Colon (tissue), 2 donors: Measurements from ENCODE around the gene MGAT3.

Source experiments
- FAIRE-seq: peaks from 2 replicates; lab custom pipeline; 2012; peaks lifted over from hg19 to GRCh38; lab: Jason Lieb, UNC
- donor health status: control.
- donor health status: control.

MGAT3 gene

GRCh38 chr22:39450258-39450955, 6.4 kb upstream of the MGAT3 start:
- FAIRE-seq, result no peak

- no peak for FAIRE-seq
Observed at GRCh38 chr22:39452740-39453040, 4.1 kb upstream of the MGAT3 start.

DNA sequence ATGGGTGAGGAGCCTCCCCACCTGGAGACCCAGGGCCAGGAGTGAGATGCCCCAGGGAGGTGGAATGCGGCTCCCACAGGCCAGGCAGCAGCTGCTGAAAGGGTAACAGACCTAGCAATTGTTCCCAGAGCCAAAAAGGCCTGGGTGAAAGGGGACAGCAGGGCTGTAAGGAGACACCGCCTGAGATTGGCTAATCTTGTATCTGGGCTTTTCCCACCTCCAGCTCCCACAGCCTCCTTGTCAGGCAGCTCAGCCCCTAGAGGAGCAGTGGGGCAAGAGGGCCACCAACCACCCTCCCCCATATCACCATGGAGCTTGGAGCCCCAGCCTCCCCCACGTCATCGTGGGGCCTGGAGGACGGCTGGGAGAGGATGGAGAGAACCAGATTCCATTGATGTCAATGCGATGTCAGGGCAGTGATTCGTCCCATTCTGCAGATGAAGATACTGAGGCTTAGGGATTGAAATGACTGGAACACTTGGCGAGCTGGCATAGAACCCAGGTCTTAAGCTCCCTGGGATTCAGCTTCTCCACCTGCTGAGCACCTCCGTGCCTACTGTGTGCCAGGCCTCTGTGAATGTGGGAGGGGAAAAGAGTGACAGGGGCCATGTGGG, 2.9 kb upstream of the MGAT3 start:
- FAIRE-seq, result no peak

GRCh38 chr22:39454385-39454871, 2.4 kb upstream of the MGAT3 start:
- FAIRE-seq, result no peak

DNA sequence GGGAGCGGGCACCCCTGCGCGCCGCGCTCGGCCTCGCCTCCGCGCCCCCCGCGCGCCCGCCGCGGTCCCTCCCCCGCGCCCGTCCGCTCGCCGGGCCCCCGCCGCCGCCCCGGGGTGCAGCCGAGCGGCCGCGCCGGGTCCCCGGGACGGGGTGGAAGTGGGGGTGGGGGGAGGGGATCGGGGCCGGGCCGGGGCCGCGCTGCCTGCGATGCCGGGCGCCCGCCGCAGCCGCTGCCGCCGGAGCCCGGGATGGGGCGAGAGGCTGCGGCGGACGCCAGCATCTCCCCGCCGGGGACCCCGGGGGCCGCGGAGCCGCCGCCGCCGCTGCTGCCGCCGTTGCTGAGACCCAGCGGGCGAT, 365 bp downstream of the MGAT3 start:
- no peak for FAIRE-seq

GRCh38 chr22:39457556-39458443, 988 bp downstream of the MGAT3 start:
- no peak for FAIRE-seq

DNA sequence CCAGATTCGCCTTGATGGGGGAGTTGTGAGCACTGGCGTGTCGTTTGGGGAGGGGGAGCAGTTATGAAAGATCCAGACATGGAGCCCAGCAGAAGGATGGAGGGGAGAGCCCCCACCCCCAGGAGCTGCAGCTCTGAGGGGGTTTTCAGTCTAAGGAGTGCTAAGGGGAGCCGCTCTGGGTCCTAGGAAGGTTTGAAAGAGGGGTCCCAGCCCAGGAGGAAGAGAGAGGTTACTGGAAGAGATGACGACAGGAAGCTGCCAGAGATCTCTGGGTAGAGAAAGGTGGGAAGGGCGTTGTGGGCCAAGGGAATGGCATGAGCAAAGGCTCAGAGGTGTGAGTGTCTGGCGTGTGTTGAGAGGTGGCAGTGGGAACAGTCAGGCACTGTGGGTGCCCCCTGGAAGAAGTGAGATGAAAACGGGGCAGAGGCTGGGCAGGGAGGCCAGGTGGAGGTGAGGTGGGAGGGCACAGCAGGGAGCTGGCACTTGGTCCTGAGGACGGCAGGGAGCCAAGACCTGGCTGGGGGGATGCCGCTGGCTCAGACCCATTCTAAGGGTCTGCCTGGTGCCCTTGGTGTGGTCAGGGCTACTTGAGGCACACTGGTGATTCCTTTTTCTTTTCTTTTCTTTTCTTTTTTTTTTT, 1.8 kb downstream of the MGAT3 start:
- no peak for FAIRE-seq

GRCh38 chr22:39459681-39460080, 2.9 kb downstream of the MGAT3 start:
- no peak for FAIRE-seq

- no peak for FAIRE-seq
Observed at GRCh38 chr22:39462443-39463221, 5.8 kb downstream of the MGAT3 start.

- FAIRE-seq, result no peak
Observed at GRCh38 chr22:39463277-39463676, 6.5 kb downstream of the MGAT3 start.

DNA sequence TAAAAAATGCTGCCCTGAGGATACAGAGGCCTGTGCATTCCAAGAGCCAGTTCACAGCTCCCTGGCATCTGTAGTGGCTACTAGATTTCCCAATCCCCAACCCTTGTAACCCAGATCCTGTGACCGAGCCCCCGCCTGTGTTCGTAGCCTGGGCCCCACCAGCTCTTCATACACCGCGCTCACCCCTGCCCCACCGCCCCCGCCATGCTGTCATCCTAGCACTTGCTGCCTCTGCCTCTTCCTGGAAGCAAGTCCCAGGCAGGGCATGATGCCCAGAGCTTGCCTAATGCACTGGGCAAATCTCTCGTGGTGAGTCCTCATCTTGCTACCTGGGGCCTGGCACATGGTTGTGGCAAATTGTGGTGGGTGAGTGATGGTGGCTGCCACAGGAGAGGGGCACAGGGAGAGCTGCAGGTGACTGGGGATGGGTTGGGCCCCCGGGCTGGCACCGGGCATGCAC, 7.1 kb downstream of the MGAT3 start:
- FAIRE-seq, result no peak

- FAIRE-seq, result no peak
Observed at GRCh38 chr22:39466228-39467006, 9.6 kb downstream of the MGAT3 start.

DNA sequence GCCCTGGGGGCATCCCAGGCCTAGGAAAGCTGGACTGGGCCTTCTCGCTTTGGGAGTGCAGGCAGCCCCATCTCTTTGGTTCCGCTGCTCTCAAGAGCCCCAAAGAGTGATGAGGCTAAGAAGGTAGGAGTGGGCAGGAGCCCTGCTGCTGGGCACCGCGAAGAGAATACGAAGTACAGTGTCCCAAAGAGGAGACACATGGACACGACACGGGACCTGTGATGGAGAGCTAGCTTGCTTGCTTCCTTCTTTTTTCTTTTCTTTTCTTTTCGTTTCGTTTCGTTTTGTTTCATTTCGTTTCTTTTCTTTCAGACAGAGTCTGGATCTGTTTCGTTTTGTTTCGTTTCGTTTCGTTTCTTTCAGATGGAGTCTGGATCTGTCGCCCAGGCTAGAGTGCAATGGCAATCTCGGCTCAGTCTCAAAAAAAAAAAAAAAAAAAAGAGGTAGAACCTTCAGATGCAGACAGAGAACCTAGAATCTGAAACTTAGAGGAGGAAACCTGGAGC, 10.6 kb downstream of the MGAT3 start:
- no peak for FAIRE-seq

GRCh38 chr22:39468487-39469325, 11.9 kb downstream of the MGAT3 start:
- FAIRE-seq, result no peak

DNA sequence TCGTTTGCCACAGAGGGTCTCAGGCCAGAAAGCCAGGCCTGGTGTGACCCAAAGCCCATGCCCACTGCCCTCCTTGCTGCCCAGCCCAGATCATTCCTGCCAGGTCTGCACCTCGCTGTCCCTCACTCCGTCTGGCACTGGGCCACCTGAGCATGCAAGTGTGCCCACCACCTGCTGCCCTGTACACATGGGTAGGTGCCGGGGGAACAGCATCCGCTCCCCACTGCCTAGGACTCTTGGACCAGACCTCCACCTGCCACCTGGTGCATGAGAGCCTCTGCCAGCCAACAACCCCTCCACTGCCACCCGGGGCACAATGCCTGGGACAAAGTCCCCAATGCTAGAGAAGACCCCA, 12.5 kb downstream of the MGAT3 start:
- FAIRE-seq, result no peak

DNA sequence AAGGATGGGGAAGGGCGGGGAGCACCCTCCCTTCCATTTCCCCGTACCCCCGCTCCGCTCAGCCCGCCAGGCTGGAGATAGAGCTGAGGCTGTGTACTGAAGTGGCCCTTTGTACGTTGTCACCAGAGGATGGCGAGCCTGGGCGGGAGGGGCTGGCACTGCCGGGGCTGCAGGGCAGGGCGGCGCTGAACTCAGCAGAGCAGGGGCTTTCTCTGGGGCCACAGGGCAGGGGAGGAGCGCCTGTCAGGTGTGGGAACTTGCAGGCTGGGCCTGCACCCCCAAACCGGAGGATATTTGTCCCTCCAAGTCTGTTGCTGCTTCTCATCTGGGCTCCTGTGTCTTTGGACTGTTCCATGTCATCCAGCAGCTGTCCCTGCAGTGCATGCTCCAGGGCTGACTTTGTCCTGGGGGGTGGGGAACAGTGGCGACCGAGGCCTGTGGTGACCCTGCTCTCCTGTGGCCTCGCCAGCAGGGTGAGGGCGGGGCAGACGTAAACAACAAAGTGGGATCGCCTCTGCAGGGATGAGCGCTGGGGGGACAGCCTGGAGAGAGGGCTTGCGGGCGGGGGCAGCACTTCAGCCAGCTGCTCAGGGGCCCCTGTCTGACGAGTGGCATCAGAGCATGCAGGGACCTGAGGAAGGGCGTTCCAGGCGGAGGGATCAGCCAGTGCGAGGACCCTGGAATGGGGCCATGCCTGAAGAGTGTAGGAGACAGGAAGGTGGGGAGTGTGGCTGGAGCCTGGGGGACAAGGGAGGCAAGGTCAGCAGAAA, 13.1 kb downstream of the MGAT3 start:
- FAIRE-seq, result no peak

DNA sequence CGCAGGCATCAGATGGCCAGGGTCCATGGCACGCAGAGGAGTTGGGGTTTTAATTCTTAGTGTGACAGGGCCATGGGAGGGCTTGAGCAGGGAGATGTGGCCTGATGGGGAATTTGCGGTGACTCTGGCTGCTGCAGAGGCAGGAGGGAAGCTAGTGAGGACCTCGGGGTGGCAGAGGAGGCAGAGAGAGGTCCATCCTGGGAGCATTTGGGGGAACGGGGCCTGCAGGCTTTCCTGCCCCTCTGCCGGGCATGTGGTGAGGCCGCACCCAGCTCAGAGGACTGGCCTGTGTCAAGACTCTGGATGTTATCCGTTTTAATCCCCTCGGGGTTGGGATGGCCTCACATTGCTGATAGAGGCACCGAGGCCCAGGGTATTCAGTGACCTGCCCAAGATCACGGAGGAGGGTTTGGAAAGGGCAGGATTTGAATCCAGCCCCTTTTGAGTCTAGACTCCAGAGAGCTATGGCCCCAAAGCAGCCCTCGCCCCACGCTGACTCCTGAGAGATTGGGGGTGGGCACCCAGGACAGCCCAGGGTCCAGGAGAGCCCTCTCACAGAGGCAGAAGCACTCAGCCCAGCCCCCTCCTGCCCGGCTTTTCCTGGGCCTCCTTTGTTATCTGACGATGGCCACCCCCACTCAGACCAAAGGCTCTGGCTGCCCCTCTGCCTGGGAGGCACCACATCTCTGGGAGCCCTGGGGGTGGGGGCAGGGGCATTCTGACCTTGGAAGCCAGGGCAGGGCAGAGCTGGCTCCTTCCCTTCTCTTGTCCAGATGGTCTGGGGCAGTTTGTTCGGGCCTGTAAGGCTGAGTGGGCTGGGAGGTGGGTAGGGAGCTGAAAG, 13.9 kb downstream of the MGAT3 start:
- FAIRE-seq, result no peak
